Posterior vena cava (tissue), 2 donors: ENCODE results near the gene OR4E1. TPM values are rescaled to one million over a fixed set of nuclear protein-coding genes. Genes with fewer than 3 reads are reported as not detected.
"Not testable (repeated sequence)": the region's sequence is repeated elsewhere in the genome, so short reads cannot be mapped to it uniquely, and the experiment has no call there.

Experiments
- DNase-seq: peaks from one replicate; pipeline ENCODE4 v3.0.0-alpha.2; 2020; ENCODE audit warnings: low spot score
- intact Hi-C, 2 donors: fragments of 100-400 bp; cut with DNase I; formaldehyde crosslinking; loops; one replicate each; pipeline versions ENCODE4 v1.14.1 to v1.14.2; 2022 to 2023
- long read RNA-seq, 2 donors: library from polyadenylated mRNA; unstranded; transcript quantifications; one replicate each; pipeline ENCODE4 v2.0.0, GENCODE V29; 2020 to 2021
- total RNA-seq, 2 donors: library from RNA; stranded (reverse); fragmentation: NEBNext Ultra II Directional; extraction: Animal tissue kit (Norgen Biotek cat#: 25700); gene quantifications; one replicate each; pipeline ENCODE4 v1.2.1, GENCODE V29; 2021
- donor health status: DM: yes; HTN: yes; CAD: no.
- donor health status: DM: yes; HTN: yes; CAD: no.

Gene OR4E1
- total RNA-seq = not detected
- long read RNA-seq, donor 1 = 0 reads
- long read RNA-seq, donor 2 = 0 reads

- no peak for DNase-seq
- intact Hi-C loops = no loop called here
Observed at GRCh38 chr14:21673718-21674117, at the start of gene OR4E1. Gene OR4E1 (minus strand): TSS chr14:21673818. CDS start chr14:21670935, 2,883 bp downstream.

GRCh38 chr14:21721504-21721903 is 47.9 kb upstream of the OR4E1 start:
- no peak for DNase-seq
- intact Hi-C loops = no loop called here

- intact Hi-C loops = no loop called here
- no peak for DNase-seq
Observed at GRCh38 chr14:21719841-21720240, 46.2 kb upstream of the OR4E1 start.

DNA sequence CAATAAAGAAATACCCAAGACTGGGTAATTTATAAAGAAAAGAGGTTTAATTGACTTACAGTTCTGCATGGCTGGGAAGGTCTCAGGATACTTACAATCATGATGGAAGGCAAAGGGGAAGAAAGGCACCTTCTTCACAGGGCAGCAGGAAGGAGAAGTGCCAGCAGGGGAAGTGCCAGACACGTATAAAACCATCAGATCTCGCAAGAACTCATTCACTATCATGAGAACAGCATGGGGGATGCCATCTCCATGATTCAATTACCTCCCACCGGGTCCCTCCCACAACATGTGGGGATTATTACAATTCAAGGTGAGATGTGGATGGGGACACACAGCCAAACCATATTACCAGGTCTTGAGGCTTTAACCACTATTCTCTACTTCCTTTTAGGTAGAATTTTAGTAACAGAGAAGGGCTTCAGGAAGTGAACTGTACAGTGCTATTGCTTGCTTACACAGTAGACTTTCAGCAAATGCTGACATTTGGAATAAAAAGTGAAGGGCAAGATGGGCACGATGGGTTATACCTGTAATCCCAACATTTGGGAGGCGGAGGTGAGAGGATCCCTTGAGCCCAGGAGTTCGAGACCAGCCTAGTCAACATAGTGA is 40.8 kb upstream of the OR4E1 start:
- no peak for DNase-seq
- intact Hi-C loops = no loop called here

- DNase-seq = no peak
- intact Hi-C loops = no loop called here
Observed at GRCh38 chr14:21712036-21712435, 38.4 kb upstream of the OR4E1 start.

- intact Hi-C loops = no loop called here
- DNase-seq = no peak
Observed at GRCh38 chr14:21711360-21711961, 37.8 kb upstream of the OR4E1 start.

GRCh38 chr14:21704338-21704737 is 30.7 kb upstream of the OR4E1 start:
- intact Hi-C loops = no loop called here
- no peak for DNase-seq

DNA sequence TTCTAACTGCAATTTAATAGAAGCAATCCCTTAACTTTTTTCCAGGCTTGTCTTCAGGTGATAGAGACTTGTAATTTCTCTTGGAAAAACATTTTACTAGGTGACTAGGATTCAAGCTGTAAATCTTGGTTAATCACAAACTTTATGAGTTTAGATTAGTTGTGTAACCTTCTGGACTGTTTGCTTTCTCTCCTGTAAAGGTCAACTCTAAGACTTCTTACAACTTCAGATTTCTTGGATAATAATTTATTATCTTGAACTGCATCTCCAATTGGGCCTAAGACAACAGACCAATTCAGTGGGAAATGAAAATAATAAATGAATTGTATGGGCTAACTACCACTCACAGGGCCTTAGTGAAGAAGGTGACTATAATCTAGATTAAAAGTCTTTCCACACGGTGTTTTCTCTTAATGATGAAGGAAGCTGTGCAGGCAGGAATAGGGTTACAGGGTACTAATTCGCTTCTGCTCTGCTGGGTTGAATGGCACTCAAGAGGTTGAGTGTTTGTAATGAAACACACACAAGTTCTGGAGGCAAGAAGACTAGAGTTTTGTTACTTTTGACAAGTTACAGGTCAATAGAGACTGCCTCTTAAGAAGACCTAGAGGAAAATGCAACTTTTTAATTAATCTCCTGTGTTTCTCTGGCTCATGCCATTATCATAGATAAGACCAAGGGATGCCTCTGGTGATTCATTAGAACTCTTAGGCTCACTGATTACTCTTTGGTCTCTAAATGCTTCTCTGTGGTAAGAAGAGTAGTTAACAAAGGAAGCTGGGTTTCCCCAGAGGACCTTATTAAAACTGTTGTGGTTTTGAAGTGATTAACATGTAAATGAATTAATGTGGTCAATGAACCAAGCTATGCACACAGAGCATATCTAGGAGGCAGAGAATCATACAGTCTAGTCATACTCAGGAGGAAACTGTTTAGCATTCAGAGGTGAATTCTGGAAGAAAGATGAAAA is 30.0 kb upstream of the OR4E1 start:
- intact Hi-C loops = no loop called here
- no peak for DNase-seq

GRCh38 chr14:21702316-21702715 is 28.7 kb upstream of the OR4E1 start:
- intact Hi-C loops = no loop called here
- DNase-seq = no peak

- intact Hi-C loops = no loop called here
- DNase-seq = no peak
Observed at GRCh38 chr14:21699551-21699950, 25.9 kb upstream of the OR4E1 start.

DNA sequence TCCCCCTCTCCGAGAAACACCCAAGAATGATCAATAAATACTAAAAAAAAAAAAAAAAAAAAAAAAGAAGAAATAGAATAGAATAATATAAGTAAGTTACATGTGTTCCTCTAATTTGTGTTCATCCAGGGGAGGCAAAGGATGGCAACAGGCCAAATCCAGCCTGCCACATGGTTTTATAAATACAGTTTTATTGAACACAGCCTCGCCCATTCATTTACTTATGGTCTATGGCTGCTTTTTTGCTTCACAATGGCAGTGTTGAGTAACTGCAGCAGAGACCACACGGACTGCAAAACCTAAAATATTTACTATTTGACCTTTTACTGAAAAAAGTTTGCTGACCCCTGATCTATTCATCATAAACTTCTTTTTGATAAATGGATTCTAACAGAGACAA is 24.9 kb upstream of the OR4E1 start:
- DNase-seq, intact Hi-C loops: not testable (repeated sequence)

- intact Hi-C loops = not testable (repeated sequence)
Observed at GRCh38 chr14:21697662-21698061, 24.0 kb upstream of the OR4E1 start.

GRCh38 chr14:21694425-21694824 is 20.8 kb upstream of the OR4E1 start:
- intact Hi-C loops = no loop called here
- DNase-seq = no peak

More at GRCh38 chr14:21697662-21698061, 24.0 kb upstream of the OR4E1 start:
- DNase-seq = not testable (repeated sequence)

- DNase-seq = no peak
- intact Hi-C loops = no loop called here
Observed at GRCh38 chr14:21686468-21686867, 12.8 kb upstream of the OR4E1 start.

- intact Hi-C loops = no loop called here
- no peak for DNase-seq
Observed at GRCh38 chr14:21680072-21680471, 6.5 kb upstream of the OR4E1 start.

DNA sequence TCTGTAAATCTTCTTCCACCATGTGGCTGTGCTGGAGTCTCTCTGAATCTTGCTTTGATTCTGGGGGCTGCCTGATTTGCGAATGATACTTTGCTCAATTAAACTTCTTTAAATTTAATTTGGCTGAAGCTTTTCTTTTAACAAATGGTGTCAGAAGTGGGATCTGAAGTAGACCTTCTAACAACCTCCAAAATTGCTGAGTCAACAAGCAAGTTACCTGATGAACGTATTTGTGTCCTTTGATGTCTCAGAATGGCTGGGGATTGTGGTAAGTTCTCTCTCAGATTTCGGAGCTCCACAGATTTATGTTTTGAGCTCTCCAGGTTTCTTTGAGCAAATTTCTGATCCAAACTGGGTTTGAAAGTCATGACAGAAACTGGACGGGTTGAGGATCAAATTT is 1.9 kb upstream of the OR4E1 start:
- intact Hi-C loops = no loop called here
- no peak for DNase-seq

DNA sequence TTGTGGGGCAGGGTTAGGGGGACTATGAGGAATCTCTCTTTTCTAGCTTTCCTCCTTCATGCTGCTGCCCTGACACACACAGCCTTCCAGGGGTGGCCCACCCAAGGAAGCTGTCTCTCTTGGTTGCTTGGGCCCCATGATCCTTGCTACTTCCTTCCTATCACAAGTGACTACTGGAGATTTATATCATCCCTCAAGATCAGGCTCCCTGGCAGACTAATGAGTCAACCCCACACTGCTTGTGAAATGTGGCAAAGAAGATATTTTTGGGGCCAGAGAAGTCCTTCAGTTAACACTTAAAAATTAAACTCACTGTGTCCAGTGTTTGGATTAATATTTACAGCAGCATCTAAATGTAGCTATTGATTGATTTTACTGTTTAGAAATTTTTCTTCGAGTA is 1.5 kb downstream of the OR4E1 start:
- DNase-seq = no peak
- intact Hi-C loops = no loop called here

DNA sequence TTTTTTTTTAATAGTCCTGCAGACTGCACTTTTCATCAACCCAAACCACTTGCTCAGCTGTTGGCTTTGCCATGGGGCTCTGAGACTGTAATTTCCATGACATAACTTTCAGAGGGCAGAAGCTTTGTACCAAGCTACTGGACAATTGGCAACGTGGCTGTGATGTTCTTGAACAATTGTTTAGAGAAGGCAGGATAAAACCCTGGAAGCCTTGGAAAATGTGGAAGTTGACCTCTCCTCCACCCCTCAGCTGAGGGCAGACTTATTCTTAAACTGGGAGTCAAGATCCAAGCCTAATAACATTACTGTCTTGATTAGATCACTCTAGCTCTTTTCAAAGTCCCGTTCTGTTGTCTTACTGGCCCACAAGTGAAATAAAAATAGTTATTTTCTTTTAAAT is 2.2 kb downstream of the OR4E1 start:
- intact Hi-C loops = no loop called here
- DNase-seq = no peak

DNA sequence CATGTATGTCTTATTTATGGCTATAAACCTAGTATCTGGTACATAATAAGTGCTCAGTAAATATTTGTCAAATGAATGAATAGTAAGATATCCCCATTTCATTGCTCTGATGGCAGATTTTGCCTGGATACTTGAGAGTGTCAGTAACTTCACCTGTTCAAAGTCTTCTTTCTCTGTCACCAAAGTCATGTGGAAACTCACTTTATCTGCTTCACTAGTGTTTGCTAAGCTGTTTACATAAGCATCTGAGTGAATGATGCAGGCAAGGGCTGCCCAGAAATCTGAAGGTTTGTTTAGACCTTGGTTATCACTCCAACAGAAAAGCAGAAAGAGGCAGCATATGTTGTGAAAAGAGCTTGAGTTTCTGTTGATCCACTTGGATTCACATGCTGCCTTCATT is 4.3 kb downstream of the OR4E1 start:
- DNase-seq = no peak
- intact Hi-C loops = no loop called here

DNA sequence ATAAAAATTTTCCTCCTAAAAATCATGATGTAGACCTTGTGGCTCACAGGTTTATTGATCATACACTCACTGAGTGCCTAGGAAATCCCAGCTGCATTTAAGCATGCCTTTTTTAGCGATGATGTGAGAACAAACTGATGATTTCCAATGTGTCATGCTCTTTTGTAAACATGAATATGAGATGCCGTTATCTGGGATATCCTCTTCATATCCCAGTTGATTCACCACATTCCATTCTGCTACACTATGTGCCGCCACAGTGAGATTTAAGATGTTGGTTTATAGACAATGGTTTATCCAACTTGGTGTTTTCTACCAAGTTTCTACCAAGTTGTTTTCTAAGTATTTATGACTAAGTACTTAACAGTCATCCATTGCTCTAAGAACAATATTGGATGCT is 5.2 kb downstream of the OR4E1 start:
- intact Hi-C loops = no loop called here
- DNase-seq = no peak
